Left forelimb (tissue), 1 donor: Measurements from ENCODE around the gene FGL2.
"Not testable (repeated sequence)": the region's sequence is repeated elsewhere in the genome, so short reads cannot be mapped to it uniquely, and the experiment has no call there.

Experiments
- DNase-seq: peaks from one replicate; pipeline ENCODE4 v3.0.0-alpha.2; 2018; ENCODE audit warnings: low spot score

FGL2 gene

GRCh38 chr7:77157034-77157433, 42.6 kb downstream of the FGL2 start:
- DNase-seq, result not testable (repeated sequence)

GRCh38 chr7:77155601-77156377, 43.8 kb downstream of the FGL2 start:
- DNase-seq, result not testable (repeated sequence)

- DNase-seq, result not testable (repeated sequence)
Measured at GRCh38 chr7:77154917-77155464, 44.6 kb downstream of the FGL2 start.

- not testable (repeated sequence) for DNase-seq
Measured at GRCh38 chr7:77152232-77152631, 47.4 kb downstream of the FGL2 start.
